ENCODE data around the gene FAM111A.
A peak's percentile ranks its signal among the peaks of the same experiment; 100 is the strongest.

Gene FAM111A

GRCh38 chr11:59137190-59137589 is 5.5 kb upstream of the FAM111A start:
- no peaks in the 10 kb centered on the region for H3F3A ChIP-seq (ENCODE audit: low read depth)
- H3K9me2 ChIP-seq (replicated peaks; ENCODE audit: low read depth, low read length) = no peaks in the 10 kb centered on the region
- H3K4me2 ChIP-seq (ENCODE audit: low read depth, low read length, poor library complexity, severe bottlenecking) = no peak overlapping the region
- peaks cover 12% of the 10 kb centered on the region for H3K4me1 ChIP-seq (ENCODE audit: insufficient read depth, low read length, poor library complexity, severe bottlenecking)
- H3K36me3 ChIP-seq (ENCODE audit: insufficient read depth, low read length) = no peaks in the 10 kb centered on the region; the same call in 1 of the 2 replicates
- 0 out of 2 replicates have a peak, but pooled peaks cover 7% of the 10 kb centered on the region for H3K79me2 ChIP-seq (ENCODE audit: insufficient read depth, low read length)
- no peak overlapping the region for H3K9ac ChIP-seq (ENCODE audit: low read depth, low read length, poor library complexity, severe bottlenecking)
- TF ChIP-seq, protein P1, sequence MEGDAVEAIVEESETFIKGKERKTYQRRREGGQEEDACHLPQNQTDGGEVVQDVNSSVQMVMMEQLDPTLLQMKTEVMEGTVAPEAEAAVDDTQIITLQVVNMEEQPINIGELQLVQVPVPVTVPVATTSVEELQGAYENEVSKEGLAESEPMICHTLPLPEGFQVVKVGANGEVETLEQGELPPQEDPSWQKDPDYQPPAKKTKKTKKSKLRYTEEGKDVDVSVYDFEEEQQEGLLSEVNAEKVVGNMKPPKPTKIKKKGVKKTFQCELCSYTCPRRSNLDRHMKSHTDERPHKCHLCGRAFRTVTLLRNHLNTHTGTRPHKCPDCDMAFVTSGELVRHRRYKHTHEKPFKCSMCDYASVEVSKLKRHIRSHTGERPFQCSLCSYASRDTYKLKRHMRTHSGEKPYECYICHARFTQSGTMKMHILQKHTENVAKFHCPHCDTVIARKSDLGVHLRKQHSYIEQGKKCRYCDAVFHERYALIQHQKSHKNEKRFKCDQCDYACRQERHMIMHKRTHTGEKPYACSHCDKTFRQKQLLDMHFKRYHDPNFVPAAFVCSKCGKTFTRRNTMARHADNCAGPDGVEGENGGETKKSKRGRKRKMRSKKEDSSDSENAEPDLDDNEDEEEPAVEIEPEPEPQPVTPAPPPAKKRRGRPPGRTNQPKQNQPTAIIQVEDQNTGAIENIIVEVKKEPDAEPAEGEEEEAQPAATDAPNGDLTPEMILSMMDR (conservative IDR thresholded peaks at IDR 0.05; ENCODE audit: low read length) = no peak
- no peak for TF ChIP-seq EZH2phosphoT487 (IDR thresholded peaks at IDR 0.05; ENCODE audit: borderline replicate concordance)
- no peaks in the 10 kb centered on the region for H4K20me1 ChIP-seq (ENCODE audit: insufficient read depth, low read length, poor library complexity, severe bottlenecking)
- no peak overlapping the region for H2AFZ ChIP-seq (ENCODE audit: low read length)
- H3K4me3 ChIP-seq (ENCODE audit: low read length, poor library complexity, severe bottlenecking) = no peak overlapping the region
- no peaks in the 10 kb centered on the region for H3K9me3 ChIP-seq (ENCODE audit: insufficient read depth, low read depth, low read length)
- H3K27me3 ChIP-seq (ENCODE audit: insufficient read depth, low read length, poor library complexity, severe bottlenecking) = no peaks in the 10 kb centered on the region

DNA sequence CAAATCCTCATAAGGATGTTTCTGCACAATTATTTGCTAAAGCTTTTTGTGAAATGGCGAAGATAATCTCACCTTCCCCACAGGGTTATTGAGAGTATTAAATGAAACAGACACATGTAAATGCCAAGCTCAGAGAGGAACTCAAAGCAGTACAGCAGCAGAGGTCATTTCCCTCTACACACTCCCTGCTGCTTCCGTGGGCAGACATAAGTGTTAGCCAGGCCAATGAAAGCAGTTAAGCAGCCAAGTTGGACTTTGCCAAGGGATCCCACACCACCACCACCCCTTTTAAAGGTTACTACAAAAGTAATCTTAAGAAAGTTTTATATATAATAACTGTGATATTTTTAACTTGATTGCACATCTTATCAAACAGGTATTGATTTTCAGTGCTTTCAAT is 4.0 kb upstream of the FAM111A start:
- TF ChIP-seq, protein P1 (conservative IDR thresholded peaks at IDR 0.05; ENCODE audit: low read length) = no peak
- TF ChIP-seq EZH2phosphoT487 (IDR thresholded peaks at IDR 0.05; ENCODE audit: borderline replicate concordance) = no peak
- Histone ChIP-seq H3K9me2 (replicated peaks; ENCODE audit: low read depth, low read length) (no peaks in the 10 kb centered on the region), H3K4me3 (ENCODE audit: low read length, poor library complexity, severe bottlenecking) (no peak overlapping the region), H3K4me2 (ENCODE audit: low read depth, low read length, poor library complexity, severe bottlenecking) (no peak overlapping the region), H3K4me1 (ENCODE audit: insufficient read depth, low read length, poor library complexity, severe bottlenecking) (peaks cover 16% of the 10 kb centered on the region), H3K9ac (ENCODE audit: low read depth, low read length, poor library complexity, severe bottlenecking) (no peak overlapping the region), H3K27me3 (ENCODE audit: insufficient read depth, low read length, poor library complexity, severe bottlenecking) (no peaks in the 10 kb centered on the region), H4K20me1 (ENCODE audit: insufficient read depth, low read length, poor library complexity, severe bottlenecking) (no peaks in the 10 kb centered on the region), H3K36me3 (ENCODE audit: insufficient read depth, low read length) (no peaks in the 10 kb centered on the region), H3F3A (ENCODE audit: low read depth) (no peaks in the 10 kb centered on the region), H2AFZ (ENCODE audit: low read length) (no peak overlapping the region), H3K9me3 (ENCODE audit: insufficient read depth, low read depth, low read length) (no peaks in the 10 kb centered on the region), H3K79me2 (ENCODE audit: insufficient read depth, low read length) (peaks cover 13% of the 10 kb centered on the region)

- TF ChIP-seq, protein P1 (conservative IDR thresholded peaks at IDR 0.05; ENCODE audit: low read length) = no peak
- TF ChIP-seq EZH2phosphoT487 (IDR thresholded peaks at IDR 0.05; ENCODE audit: borderline replicate concordance) = no peak
- H3K9me3 ChIP-seq (ENCODE audit: insufficient read depth, low read depth, low read length) = no peaks in the 10 kb centered on the region
- peak overlapping the region; percentile 87 for H3K4me3 ChIP-seq (ENCODE audit: low read length, poor library complexity, severe bottlenecking)
- H4K20me1 ChIP-seq (ENCODE audit: insufficient read depth, low read length, poor library complexity, severe bottlenecking) = peaks cover 3% of the 10 kb centered on the region
- peaks cover 23% of the 10 kb centered on the region for H3K4me1 ChIP-seq (ENCODE audit: insufficient read depth, low read length, poor library complexity, severe bottlenecking)
- no peaks in the 10 kb centered on the region for H3K27me3 ChIP-seq (ENCODE audit: insufficient read depth, low read length, poor library complexity, severe bottlenecking)
- no peaks in the 10 kb centered on the region for H3K36me3 ChIP-seq (ENCODE audit: insufficient read depth, low read length)
- H2AFZ ChIP-seq (ENCODE audit: low read length) = no peak overlapping the region
- H3K4me2 ChIP-seq (ENCODE audit: low read depth, low read length, poor library complexity, severe bottlenecking) = peak overlapping the region; percentile 86
- H3K9ac ChIP-seq (ENCODE audit: low read depth, low read length, poor library complexity, severe bottlenecking) = peak overlapping the region; percentile 90
- no peaks in the 10 kb centered on the region; the same call in 1 of the 2 replicates for H3F3A ChIP-seq (ENCODE audit: low read depth)
- no peaks in the 10 kb centered on the region for H3K9me2 ChIP-seq (replicated peaks; ENCODE audit: low read depth, low read length)
- H3K79me2 ChIP-seq (ENCODE audit: insufficient read depth, low read length) = peaks cover 37% of the 10 kb centered on the region
Observed at GRCh38 chr11:59141191-59141590, 1.5 kb upstream of the FAM111A start.
